GM19463 (cell line): Measurements from ENCODE around the gene SALL2.
"Not testable (repeated sequence)": the region's sequence is repeated elsewhere in the genome, so short reads cannot be mapped to it uniquely, and the experiment has no call there.

Experiments
- ATAC-seq: cut with Tn5 transposase; IDR thresholded peaks from one replicate; pipeline ENCODE4 v1.9.1; 2021; ENCODE audit warnings: mild to moderate bottlenecking, moderate library complexity; ENCODE audit not compliant: unreplicated experiment

Gene SALL2

GRCh38 chr14:21525962-21526671 is at the start of gene SALL2:
Gene SALL2, minus strand, starts transcription at chr14:21526346. Its CDS starts 219 bp downstream, at chr14:21526127.
- peak; percentile 79 for ATAC-seq

- ATAC-seq = no peak
Observed at GRCh38 chr14:21575661-21576060, 49.5 kb upstream of the SALL2 start.

GRCh38 chr14:21572604-21573003 is 46.5 kb upstream of the SALL2 start:
- no peak for ATAC-seq

GRCh38 chr14:21558703-21559170 is 32.6 kb upstream of the SALL2 start:
- no peak for ATAC-seq

- no peak for ATAC-seq
Observed at GRCh38 chr14:21557084-21557901, 31.1 kb upstream of the SALL2 start.

GRCh38 chr14:21556378-21557083 is 30.4 kb upstream of the SALL2 start:
- ATAC-seq = no peak

- no peak for ATAC-seq
Observed at GRCh38 chr14:21553266-21553665, 27.1 kb upstream of the SALL2 start.

GRCh38 chr14:21544588-21544987 is 18.4 kb upstream of the SALL2 start:
- not testable (repeated sequence) for ATAC-seq

GRCh38 chr14:21543963-21544362 is 17.8 kb upstream of the SALL2 start:
- ATAC-seq = no peak

GRCh38 chr14:21543521-21543960 is 17.4 kb upstream of the SALL2 start:
- no peak for ATAC-seq

- ATAC-seq = no peak
Observed at GRCh38 chr14:21541413-21542074, 15.4 kb upstream of the SALL2 start.

- ATAC-seq = no peak
Observed at GRCh38 chr14:21539189-21539940, 13.2 kb upstream of the SALL2 start.

GRCh38 chr14:21537090-21537424 is 10.9 kb upstream of the SALL2 start:
- no peak for ATAC-seq

- no peak for ATAC-seq
Observed at GRCh38 chr14:21536418-21537089, 10.4 kb upstream of the SALL2 start.

- no peak for ATAC-seq
Observed at GRCh38 chr14:21535545-21536417, 9.6 kb upstream of the SALL2 start.

GRCh38 chr14:21534576-21534975 is 8.4 kb upstream of the SALL2 start:
- no peak for ATAC-seq

GRCh38 chr14:21533294-21533693 is 7.1 kb upstream of the SALL2 start:
- no peak for ATAC-seq

GRCh38 chr14:21529515-21529914 is 3.4 kb upstream of the SALL2 start:
- ATAC-seq = no peak
